GM19452 (cell line): ENCODE measurements around the gene RNF146.
"Not testable (repeated sequence)": the region's sequence is repeated elsewhere in the genome, so short reads cannot be mapped to it uniquely, and the experiment has no call there.

ENCODE experiments used
- ATAC-seq: cut with Tn5 transposase; IDR thresholded peaks from one replicate; pipeline ENCODE4 v1.9.1; 2021; ENCODE audit not compliant: unreplicated experiment

Gene RNF146

GRCh38 chr6:127266178-127266891 is at the start of gene RNF146:
TSS of gene RNF146 (plus strand) at chr6:127266864. CDS start at chr6:127280339, 13,475 bp downstream.
- peak; percentile 85 for ATAC-seq

GRCh38 chr6:127219869-127220268 is 46.8 kb upstream of the RNF146 start:
- no peak for ATAC-seq

- ATAC-seq: no peak
Measured at GRCh38 chr6:127221201-127221600, 45.5 kb upstream of the RNF146 start.

- no peak for ATAC-seq
Measured at GRCh38 chr6:127222418-127222817, 44.2 kb upstream of the RNF146 start.

GRCh38 chr6:127225497-127225896 is 41.2 kb upstream of the RNF146 start:
- ATAC-seq: no peak

GRCh38 chr6:127233819-127234218 is 32.8 kb upstream of the RNF146 start:
- not testable (repeated sequence) for ATAC-seq

- no peak for ATAC-seq
Measured at GRCh38 chr6:127243501-127243900, 23.2 kb upstream of the RNF146 start.

GRCh38 chr6:127247114-127248096 is 19.3 kb upstream of the RNF146 start:
- ATAC-seq: no peak

- no peak for ATAC-seq
Measured at GRCh38 chr6:127249621-127250020, 17.0 kb upstream of the RNF146 start.

- ATAC-seq: no peak
Measured at GRCh38 chr6:127255286-127255685, 11.4 kb upstream of the RNF146 start.

GRCh38 chr6:127262896-127263295 is 3.8 kb upstream of the RNF146 start:
- ATAC-seq: no peak

GRCh38 chr6:127263481-127263880 is 3.2 kb upstream of the RNF146 start:
- ATAC-seq: no peak

- peak; percentile 71 for ATAC-seq
Measured at GRCh38 chr6:127266892-127267645, 405 bp downstream of the RNF146 start.

GRCh38 chr6:127267646-127268625 is 1.3 kb downstream of the RNF146 start:
- peak; percentile 3 for ATAC-seq

GRCh38 chr6:127272576-127272975 is 5.9 kb downstream of the RNF146 start:
- ATAC-seq: no peak

- no peak for ATAC-seq
Measured at GRCh38 chr6:127273499-127273898, 6.8 kb downstream of the RNF146 start.

GRCh38 chr6:127276331-127276730 is 9.7 kb downstream of the RNF146 start:
- no peak for ATAC-seq

- ATAC-seq: no peak
Measured at GRCh38 chr6:127277878-127278843, 11.5 kb downstream of the RNF146 start.

GRCh38 chr6:127279815-127280214 is 13.2 kb downstream of the RNF146 start:
- no peak for ATAC-seq
